HL-60/S4 treated with phorbol 12-myristate 13-acetate at 8.2 ng/mL for 4 days and 3 days (cell line): ENCODE results near the gene IFI27.
"Not testable (repeated sequence)": the region's sequence is repeated elsewhere in the genome, so short reads cannot be mapped to it uniquely, and the experiment has no call there.

Source experiments
- in situ Hi-C: fragments of 300-500 bp; cut with MboI; formaldehyde crosslinking; loops from 2 replicates; pipeline ENCODE4 v1.15.0; 2022; ENCODE audit warnings: low sequenced_read_pairs

IFI27 gene

GRCh38 chr14:94145902-94146527 is 35.5 kb downstream of the IFI27 start:
- in situ Hi-C loops: no loop called here

GRCh38 chr14:94152676-94153075 is 42.1 kb downstream of the IFI27 start:
- in situ Hi-C loops: no loop called here

GRCh38 chr14:94153750-94154342 is 43.3 kb downstream of the IFI27 start:
- in situ Hi-C loops: no loop called here

- in situ Hi-C loops: not testable (repeated sequence)
These were observed 45.6 kb downstream of the IFI27 start for GRCh38 chr14:94156143-94156542.

DNA sequence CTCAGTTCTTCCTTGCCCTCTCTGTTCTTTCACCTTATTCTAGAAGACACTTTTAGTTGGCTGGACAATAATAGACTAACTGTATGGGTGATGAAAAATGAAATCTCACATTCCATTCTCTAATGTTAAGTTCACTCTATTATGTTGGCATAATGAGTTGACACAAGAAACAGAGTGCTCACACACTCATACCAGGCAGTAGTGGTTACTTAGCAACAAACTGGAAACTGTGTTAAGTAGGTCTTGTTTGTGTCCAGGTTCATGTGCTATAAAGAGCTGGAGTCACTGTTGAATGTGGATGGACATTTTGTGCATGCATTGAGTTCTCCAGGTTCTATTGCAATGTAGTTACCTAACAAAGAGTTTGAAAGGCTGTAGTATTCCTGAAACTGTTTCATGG is 46.7 kb downstream of the IFI27 start:
- in situ Hi-C loops: no loop called here

GRCh38 chr14:94158239-94158883 is 47.8 kb downstream of the IFI27 start:
- in situ Hi-C loops: no loop called here

DNA sequence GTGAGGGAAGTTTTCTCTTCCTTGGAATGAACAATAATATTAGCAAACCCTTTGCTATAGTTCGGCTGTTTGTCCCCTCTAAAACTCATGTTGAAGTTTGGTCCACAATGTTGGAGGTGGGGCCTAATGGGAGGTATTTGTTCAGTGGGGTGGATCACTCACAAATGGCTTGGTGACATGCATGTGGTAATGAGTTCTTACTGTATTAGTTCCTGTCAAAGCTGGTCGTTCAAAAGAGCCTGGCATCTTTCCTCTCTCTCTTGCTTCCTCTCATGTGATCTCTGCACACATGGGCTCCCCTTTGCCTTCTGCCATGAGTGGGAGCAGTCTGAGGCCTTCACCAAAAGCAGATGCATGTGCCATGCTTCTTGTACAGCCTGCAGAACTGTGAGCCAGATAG is 50.5 kb downstream of the IFI27 start:
- in situ Hi-C loops: no loop called here

DNA sequence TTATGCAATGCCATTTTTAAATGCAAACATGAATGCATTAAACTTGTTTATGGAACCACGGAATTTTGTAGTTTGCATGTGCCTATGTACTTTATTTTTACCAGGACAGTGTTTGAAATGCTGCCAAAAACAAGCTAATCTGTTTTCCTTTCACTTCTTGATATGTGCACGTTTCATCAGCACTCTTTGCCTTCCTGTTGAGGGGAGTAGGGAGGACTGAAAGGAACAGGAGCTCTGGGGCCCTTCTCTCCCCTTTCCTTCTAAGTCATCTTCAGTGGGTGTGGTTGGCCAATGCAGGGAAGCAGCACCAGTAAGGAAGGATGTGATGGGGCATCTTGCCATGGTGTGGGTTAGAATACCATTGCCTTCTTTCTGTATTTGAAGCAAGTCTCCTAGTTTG is 51.4 kb downstream of the IFI27 start:
- in situ Hi-C loops: no loop called here

DNA sequence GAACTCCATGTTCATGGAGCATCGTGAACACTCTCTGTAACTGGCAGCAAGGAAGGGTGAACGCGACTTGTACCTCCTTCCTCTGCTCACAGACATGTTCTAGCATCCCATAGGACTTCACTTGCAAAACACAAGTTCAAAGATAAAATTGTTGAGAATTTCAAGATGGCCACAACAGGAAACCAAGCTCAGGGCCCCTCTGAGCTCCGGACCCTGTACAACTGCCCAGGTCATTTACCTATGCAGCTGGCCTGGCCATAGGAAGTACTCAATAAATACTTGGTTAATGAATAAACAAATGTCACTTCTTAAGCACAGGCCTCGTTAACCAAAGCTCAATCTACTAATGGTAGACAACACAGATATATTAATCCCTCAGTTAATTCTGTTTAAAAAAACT is 51.9 kb downstream of the IFI27 start:
- in situ Hi-C loops: no loop called here

GRCh38 chr14:94163796-94164195 is 53.3 kb downstream of the IFI27 start:
- in situ Hi-C loops: no loop called here

DNA sequence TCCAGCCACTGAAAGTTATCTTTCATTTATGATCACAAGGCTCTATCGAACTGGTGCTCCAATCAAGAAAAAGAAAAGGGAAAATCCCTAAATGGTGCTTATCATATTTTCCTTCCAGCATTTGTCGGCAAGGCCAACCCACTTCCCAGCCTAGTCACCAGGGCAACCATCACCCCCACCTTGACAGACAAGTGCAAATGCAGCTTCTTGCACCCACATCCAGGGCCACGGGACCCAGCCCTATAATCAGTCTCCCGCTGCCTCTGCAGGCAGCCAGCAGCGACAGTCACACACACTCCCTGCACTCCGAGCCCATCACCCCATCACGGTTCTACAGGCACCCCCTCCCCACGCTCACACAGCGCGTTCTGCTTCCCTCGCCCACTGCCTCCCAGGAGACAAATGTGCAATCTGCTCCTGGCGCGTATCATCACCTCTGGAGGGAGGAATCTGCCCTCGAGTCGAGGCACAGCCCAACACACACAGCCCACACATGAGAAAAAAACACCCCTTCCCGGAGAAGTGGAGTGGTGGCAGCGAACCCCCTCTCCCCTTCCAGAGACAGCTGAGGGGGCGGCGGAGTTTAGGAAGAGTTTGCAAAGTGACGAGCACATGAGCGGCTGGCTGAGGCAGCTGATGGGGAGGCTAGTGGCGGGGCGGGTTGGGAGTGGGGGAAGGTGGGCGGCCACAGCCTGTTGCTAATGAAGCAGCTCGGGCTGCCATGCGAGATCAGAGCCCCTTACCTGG is 54.3 kb downstream of the IFI27 start:
- in situ Hi-C loops: no loop called here

DNA sequence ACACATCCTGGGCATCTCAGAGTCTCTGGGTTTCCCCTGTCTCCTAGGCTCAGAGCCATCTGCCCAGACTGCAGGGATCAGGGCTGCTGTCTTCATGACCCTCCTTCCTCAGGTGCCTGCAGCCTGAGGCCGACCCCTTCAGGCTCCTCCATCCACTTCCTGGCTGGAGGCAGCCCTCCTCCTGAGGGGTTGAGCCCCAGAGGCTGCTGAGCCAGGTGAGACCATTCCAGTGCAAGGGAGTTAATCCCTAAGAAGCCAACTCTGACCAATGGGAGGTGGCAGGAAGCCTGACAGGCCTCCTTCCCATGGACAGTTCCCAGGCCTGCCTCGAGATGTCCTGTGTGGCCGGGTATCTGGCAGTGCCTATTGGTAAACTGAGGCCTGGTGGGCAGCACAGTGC is 55.2 kb downstream of the IFI27 start:
- in situ Hi-C loops: no loop called here
